C4-2B (cell line): ENCODE data around the gene ZMYND11.

Source experiments
- CTCF ChIP-seq: fragments of 450-650 bp; conservative IDR thresholded peaks from 2 replicates; pipeline ENCODE4 v1.5.1; 2017; ENCODE audit warnings: mild to moderate bottlenecking
- ZFX ChIP-seq: fragments of 450-650 bp; IDR thresholded peaks from 2 replicates; pipeline ENCODE4 v1.6.1; 2017

- TF ChIP-seq CTCF (no peak), ZFX (no peak)
These were observed 132.4 kb downstream of the ZMYND11 start for GRCh38 chr10:267705-268104.
